ENCODE data around the gene ACSF2. TPM values are rescaled to one million over a fixed set of nuclear protein-coding genes. Genes with fewer than 3 reads are reported as not detected.

Gene ACSF2
- total and polyA plus RNA-seq, 8 donors: 16.1 to 172 (median 67.9) TPM

- Histone ChIP-seq H3K27me3 (no peaks in the 10 kb centered on the region), H3K27ac (no peak overlapping the region), H3K4me1 (peaks cover 0 to 5% (median 0%) of the 10 kb centered on the region in 4 donors), H3K4me3 (no peak overlapping the region), H3K9me3 (no peaks in the 10 kb centered on the region), H3K36me3 (peaks cover 53 to 73% (median 64%) of the 10 kb centered on the region in 4 donors)
- 87 to 93% (median 92%) methylated on average over 7 of the region's 7 CpGs for WGBS, 5 donors
- TF ChIP-seq POLR2AphosphoS5 (IDR thresholded peaks at IDR 0.05) (no peak), CTCF (IDR thresholded peaks at IDR 0.05) (no peak)
- intact Hi-C loops (cut with DNase I; ENCODE audit: low total_unique reads): no loop called here
- DNase-seq: no peak
Observed at GRCh38 chr17:50381260-50381815, 44.7 kb upstream of the ACSF2 start.

GRCh38 chr17:50381920-50382319 is 44.1 kb upstream of the ACSF2 start:
- Histone ChIP-seq H3K9me3 (no peaks in the 10 kb centered on the region), H3K27ac (no peak overlapping the region), H3K4me1 (peaks cover 0 to 5% (median 0%) of the 10 kb centered on the region in 4 donors), H3K4me3 (no peak overlapping the region), H3K36me3 (peaks cover 59 to 79% (median 70%) of the 10 kb centered on the region in 4 donors), H3K27me3 (no peaks in the 10 kb centered on the region)
- WGBS, 5 donors: 34 to 44% (median 44%) methylated on average over 3 of the region's 3 CpGs
- TF ChIP-seq POLR2A (IDR thresholded peaks at IDR 0.05) (no peak), EP300 (IDR thresholded peaks at IDR 0.05) (no peak), CTCF (IDR thresholded peaks at IDR 0.05) (no peak), POLR2AphosphoS5 (IDR thresholded peaks at IDR 0.05) (no peak)
- intact Hi-C loops (cut with DNase I; ENCODE audit: low total_unique reads): no loop called here
- DNase-seq: no peak

- 87 to 95% (median 93%) methylated on average over 12 of the region's 12 CpGs for WGBS, 5 donors
- Histone ChIP-seq H3K27me3 (no peaks in the 10 kb centered on the region), H3K9me3 (no peaks in the 10 kb centered on the region), H3K36me3 (peaks cover 69 to 89% (median 80%) of the 10 kb centered on the region in 4 donors), H3K4me1 (peaks cover 0 to 5% (median 0%) of the 10 kb centered on the region in 4 donors), H3K27ac (no peak overlapping the region), H3K4me3 (no peak overlapping the region)
- DNase-seq: no peak
- no peak for TF ChIP-seq EP300 (IDR thresholded peaks at IDR 0.05)
- TF ChIP-seq POLR2A (IDR thresholded peaks at IDR 0.05): no peak
- no peak for TF ChIP-seq POLR2AphosphoS5 (IDR thresholded peaks at IDR 0.05)
- TF ChIP-seq CTCF (IDR thresholded peaks at IDR 0.05): no peak
- intact Hi-C loops (cut with DNase I; ENCODE audit: low total_unique reads): no loop called here
Observed at GRCh38 chr17:50382931-50383330, 43.1 kb upstream of the ACSF2 start.

- H3K36me3 ChIP-seq: peaks cover 88 to 100% (median 100%) of the 10 kb centered on the region in 4 donors
- intact Hi-C loops (cut with DNase I; ENCODE audit: low total_unique reads): no loop called here
Observed at GRCh38 chr17:50386510-50386909, 39.5 kb upstream of the ACSF2 start.

More at GRCh38 chr17:50386510-50386909, 39.5 kb upstream of the ACSF2 start:
- DNase-seq: no peak
- H3K9me3 ChIP-seq: no peaks in the 10 kb centered on the region
- H3K27me3 ChIP-seq: no peaks in the 10 kb centered on the region
- H3K4me1 ChIP-seq: peaks cover 2 to 30% (median 17%) of the 10 kb centered on the region in 4 donors
- WGBS, 5 donors: 41 to 84% (median 75%) methylated on average over 2 to 3 of the region's 3 CpGs
- TF ChIP-seq EP300 (IDR thresholded peaks at IDR 0.05): no peak
- no peak for TF ChIP-seq POLR2A (IDR thresholded peaks at IDR 0.05)
- no peak for TF ChIP-seq CTCF (IDR thresholded peaks at IDR 0.05)
- TF ChIP-seq POLR2AphosphoS5 (IDR thresholded peaks at IDR 0.05): no peak
- H3K4me3 ChIP-seq: no peak overlapping the region
- no peak overlapping the region for H3K27ac ChIP-seq
